Stimulated activated CD8-positive, alpha-beta memory T cell treated with anti-CD3 and anti-CD28 coated beads, Interleukin-4, amount 100 ng/mL, for 24 hours (primary cell): Measurements from ENCODE around the gene MAGEA9B.
A peak's percentile ranks its signal among the peaks of the same experiment; 100 is the strongest.
"Not testable (repeated sequence)": the region's sequence is repeated elsewhere in the genome, so short reads cannot be mapped to it uniquely, and the experiment has no call there.

ENCODE experiments used
- DNase-seq: peaks from one replicate; pipeline ENCODE4 v3.0.0-alpha.2; 2020; ENCODE audit warnings: low read depth

MAGEA9B gene, protein sequence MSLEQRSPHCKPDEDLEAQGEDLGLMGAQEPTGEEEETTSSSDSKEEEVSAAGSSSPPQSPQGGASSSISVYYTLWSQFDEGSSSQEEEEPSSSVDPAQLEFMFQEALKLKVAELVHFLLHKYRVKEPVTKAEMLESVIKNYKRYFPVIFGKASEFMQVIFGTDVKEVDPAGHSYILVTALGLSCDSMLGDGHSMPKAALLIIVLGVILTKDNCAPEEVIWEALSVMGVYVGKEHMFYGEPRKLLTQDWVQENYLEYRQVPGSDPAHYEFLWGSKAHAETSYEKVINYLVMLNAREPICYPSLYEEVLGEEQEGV

DNA sequence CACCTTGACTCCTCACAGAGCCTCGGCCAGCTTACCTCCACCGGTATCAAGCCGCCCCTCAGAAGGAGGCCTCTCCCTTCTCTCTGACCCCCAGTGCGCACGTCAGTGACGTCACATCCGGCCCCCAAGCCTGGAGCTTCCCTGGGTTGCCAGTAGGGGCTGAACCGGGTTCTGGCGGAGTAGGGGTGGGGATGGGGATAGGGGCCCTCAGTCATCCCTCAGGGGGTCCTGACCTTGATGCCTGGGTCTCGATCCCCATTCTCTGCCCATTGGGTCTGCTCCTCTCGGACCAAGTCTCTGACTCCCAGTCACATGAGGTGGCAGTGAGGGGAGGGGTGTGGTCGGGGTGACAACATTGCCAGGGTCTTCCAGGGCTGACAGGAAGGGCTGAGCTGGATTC is at the start of gene MAGEA9B:
Gene MAGEA9B, minus strand, starts transcription at position 101 of the 400 bp plus-strand sequence. CDS start 4,280 bp downstream, outside the sequence.
- not testable (repeated sequence) for DNase-seq

DNA sequence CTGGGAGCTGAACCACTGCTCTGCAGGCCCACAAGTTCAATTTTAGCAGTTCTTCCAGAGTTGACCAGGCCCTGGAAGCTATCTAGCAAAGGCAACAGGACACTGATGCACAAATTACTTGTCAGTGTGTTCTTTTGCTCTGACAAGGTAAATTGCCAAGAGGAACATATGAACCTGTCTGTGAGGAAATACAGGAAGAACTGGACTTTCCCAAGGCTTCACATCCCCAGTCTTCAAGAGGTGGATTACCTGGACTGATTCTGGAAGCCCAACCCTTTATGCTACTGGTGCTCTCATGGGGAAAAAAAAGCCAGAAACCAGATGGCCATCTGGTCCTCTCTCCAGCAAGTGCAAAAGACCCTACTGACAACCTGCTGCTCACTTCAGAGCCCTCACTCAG is 46.3 kb upstream of the MAGEA9B start:
- no peak for DNase-seq

DNA sequence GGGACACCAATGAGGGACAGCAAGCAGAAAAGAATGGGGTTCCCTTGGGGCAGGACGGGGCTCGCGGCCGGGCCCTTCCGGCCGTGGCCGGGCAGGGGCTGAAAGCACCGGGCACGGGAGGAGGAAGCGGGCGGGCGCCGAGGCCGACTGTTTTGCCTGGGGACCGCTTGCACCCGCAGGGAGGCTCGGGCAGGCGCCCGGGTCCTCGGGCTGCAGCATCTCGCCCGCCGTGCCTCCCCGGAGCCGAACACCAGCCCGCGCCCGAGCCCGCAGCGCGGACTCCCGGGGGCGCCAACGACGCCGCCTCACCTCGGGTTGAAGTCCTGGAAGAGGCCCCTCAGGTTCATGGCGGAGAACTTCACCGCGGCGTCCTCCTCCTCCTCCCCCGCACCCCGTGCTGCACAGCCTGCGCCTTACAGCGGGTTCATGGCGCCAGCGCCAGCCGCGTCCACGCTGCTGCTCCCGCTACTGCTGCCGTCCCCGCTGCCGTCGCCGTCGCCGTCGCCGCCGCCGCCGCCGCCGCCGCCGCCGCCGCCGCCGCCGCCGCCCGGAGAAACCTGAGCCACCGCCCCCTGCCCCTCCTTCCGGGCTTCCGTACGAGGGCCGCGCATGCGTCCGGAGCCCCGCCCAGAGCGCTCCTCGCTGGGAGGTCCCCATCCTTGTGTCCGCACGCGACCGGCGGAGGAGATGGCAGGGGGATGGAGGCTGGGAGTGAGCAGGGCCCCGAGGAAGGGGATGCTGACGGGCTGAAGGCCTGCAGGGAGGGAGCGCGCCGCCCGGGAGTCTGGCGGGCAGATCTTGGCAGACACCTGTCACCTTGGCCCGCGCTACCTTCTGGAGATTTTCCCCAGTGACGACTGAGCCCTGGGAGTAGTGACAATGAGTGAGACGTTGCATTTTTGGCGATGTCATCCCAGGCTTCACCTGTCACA is 44.2 kb upstream of the MAGEA9B start, which contains the start of gene TMEM185A:
Gene TMEM185A, minus strand, starts transcription at position 559 of the 932 bp plus-strand sequence. Its CDS starts 212 bp downstream, at position 347.
- DNase-seq = peak; percentile 67

DNA sequence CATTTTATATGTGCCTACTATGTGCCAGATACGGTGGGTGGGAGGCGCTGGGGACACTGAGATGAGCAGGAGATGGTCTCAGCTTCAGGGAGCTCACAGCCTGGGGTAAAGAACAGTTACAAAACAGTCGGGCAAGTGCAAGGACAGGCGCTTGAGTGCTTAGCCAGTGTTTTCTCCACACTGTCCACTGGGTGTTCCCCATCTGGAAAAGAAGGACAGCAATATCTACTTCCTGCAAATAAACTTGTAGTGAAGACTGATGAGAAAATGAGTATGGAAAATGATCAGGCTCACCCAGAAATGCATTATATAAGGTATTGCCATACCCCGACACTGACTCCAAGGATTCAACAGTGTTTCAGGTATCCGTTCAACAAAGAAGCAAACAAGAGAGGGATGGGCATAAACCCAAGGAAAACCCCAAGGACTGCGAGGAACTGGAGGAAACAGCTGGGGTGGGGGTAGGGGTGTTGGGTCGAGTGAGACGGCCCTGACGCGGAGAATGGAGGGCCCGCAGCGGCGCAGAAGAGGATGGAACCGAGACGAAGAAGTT is 43.5 kb upstream of the MAGEA9B start:
- no peak for DNase-seq

DNA sequence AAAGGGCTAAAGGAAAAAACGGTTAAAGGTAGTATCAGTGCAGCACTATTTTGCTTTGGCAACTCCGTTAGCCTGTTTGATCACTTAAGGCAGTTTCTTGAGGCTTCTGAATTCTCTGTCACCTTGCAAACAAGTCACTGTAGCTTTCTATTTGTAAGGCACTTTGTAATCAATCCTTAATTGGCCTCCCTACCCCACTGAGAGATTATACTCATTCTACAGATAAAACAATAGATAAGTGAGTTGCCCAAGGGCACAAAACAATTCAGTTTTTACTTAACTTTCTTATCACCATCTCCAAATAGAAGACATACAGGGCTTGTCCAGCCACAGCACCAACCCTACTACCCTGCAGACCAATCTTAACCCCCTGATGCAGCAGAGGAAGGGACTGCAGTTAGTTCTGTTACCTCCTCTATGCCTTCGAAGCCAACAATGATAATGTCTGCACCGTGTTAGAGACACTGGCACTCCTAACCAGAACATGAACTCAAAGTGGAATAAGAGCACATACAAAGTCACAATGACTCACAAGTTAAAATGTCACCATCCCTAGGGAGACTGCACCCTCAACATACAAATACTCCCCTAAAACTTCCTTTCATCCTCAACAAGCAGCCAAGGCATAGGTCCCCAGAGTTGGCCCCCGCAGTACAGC is 42.6 kb upstream of the MAGEA9B start:
- no peak for DNase-seq

DNA sequence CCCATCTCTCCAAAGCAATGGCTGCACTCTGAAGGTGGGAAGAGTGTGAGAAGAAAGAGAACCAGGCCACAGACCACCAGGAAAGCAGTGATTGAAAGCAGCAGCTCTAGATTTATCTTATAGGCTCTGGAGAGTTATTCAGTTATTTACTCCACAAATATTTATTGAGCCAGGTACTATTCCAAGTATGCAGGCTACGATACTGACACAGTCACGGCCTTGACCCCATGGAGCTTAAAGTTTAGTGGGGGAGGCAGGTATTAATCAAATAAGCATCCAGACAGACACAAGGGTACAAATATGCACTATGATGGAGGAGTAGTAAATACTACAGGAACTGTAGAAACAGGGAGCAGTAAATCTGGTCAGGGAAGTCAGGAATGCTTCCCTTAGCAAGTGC is 41.5 kb upstream of the MAGEA9B start:
- no peak for DNase-seq

DNA sequence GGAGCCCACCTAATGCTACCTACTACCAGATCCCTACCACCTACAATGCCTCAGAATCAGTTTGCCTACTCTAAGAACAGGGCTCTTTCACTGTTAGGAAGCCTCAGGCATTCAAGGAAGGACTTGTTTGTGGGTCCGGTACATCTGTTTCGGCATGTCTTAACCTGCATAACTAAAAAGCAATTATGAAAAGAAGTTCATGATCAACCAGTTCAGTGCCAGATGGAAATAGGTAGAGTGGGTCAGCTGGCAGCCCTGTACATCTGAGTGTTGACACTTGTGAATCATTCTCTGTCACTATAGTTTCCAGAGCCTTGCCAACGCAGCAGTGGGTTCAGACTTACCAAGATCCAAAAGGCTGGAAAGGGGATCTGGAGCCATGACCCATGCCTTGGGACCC is 41.0 kb upstream of the MAGEA9B start:
- DNase-seq = no peak

DNA sequence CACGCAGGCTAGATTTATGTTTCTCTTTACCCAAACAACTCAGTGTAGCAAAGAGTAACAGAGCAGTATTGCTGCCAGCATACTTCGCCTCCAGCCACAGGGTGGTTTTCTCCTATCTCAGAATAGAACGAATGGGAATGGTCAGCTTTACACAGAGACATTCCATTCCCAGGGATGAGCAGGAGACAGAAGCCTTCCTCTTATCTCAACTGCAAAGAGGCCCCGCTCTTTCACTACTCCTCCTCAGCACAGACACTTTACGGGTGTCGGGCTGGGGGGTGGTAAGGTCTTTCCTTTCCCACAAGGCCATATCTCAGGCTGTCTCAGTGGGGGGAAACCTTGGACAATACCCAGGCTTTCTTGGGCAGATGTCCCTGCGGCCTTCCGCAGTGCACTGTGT is 39.6 kb upstream of the MAGEA9B start:
- DNase-seq = not testable (repeated sequence)

DNA sequence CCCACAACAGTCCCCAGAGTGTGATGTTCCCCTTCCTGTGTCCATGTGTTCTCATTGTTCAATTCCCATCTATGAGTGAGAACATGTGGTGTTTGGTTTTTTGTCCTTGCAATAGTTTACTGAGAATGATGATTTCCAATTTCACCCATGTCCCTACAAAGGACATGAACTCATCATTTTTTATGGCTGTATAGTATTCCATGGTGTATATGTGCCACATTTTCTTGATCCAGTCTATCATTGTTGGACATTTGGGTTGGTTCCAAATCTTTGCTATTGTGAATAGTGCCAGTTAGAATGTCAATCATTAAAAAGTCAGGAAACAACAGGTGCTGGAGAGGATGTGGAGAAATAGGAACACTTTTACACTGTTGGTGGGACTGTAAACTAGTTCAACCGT is 32.4 kb upstream of the MAGEA9B start:
- DNase-seq = not testable (repeated sequence)

DNA sequence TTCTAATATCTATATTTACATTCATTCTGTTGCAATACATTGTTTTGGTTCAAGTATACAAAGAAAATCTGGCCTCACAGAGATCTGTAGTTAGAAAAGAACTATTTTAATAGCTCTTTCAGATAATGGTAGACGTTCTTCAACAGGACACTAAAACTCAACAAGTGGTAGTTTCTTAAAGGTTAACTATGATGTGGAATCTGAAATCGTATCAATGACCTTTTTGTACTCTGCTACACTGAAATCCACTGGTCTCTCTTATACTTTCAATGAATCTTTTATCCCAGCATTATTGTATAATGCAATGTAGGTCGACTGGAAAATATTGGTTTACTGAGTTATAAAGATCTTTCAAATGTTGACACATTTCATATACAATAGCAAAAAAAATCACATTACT is 31.6 kb upstream of the MAGEA9B start:
- DNase-seq = no peak

DNA sequence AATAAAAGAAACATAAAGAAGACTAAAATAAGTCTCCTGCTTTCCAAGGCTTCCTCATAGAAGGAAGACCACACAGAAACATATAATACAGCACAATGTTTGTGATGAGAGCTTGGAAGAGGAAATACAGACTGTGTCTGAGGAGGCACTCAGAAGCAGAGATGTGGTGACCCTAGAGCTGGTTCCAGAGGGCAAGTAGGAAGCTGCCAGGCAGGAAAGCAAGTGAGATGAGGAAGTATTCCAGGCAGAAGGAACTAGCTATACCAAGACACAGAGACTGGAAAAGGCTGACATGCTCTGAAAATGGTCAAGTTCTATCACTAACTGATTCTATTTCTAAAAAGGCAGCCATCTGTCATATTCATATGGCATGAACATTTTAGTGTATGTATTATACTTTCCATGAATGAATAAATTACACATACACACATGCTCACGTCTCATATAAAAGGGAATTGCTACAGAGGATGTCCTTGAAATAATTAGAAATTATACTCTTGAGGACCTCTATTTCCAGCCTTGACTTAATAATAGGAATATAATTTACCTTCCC is 24.4 kb upstream of the MAGEA9B start:
- DNase-seq = no peak

DNA sequence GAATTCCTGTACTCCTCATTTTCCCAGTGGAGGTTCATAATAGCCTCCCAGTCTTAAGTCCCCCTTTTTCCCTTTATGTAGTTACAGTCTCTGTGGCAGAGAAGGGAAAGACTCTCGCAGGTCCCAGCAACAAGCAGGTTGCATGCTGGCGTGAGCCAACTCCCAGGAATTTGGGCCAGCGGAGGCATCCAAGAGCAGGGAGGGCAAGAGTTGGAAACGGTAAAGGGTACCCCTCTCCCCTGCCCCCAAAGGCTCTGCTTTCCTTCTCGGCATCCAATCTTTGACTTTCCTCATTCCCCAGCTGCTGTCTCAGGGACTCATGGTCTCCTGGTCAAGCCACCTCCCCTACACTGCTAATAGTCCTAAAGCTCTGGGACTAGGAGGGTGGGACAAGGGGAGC is 23.3 kb upstream of the MAGEA9B start:
- no peak for DNase-seq

DNA sequence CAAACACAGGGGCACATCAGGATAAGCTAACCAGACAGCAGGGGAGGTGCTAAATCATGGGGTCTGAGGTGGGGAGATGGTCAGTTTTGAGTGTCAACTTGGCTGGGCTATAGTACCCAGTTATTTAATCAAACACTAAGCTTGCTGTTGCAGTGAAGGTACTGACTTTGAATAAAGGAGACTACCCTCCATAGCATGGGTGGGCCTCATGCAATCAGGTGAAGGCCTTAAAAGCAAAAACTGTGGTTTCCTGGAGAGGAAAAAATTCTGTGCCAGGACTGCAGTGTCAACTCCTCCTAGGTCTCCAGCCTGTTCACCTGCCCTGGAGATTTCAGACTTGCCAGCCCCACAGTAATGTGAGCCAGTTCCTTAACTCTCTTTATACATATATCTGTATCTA is 20.4 kb upstream of the MAGEA9B start:
- no peak for DNase-seq

DNA sequence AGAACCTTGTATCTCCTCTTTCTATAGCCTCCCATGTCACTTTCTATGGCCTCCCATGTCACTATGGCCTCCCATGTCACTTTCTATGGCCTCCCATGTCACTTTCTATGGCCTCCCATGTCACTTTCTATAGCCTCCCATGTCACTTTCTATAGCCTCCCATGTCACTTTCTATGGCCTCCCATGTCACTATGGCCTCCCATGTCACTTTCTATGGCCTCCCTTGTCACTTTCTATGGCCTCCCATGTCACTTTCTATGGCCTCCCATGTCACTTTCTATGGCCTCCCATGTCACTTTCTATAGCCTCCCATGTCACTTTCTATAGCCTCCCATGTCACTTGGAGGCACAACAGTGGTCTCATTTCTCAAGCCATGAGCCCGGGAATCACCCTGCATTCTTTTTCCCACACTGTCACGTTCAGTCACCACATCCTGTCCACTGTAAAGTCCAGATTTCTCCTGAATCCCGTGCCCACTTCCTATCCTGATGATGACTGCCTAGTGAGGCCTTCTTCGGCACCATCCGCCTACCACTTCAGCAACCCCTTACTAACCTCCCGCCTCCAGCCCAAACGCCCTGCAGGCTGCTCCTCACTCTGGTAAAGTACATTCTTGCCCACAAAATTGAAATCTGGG is 18.1 kb upstream of the MAGEA9B start:
- not testable (repeated sequence) for DNase-seq

DNA sequence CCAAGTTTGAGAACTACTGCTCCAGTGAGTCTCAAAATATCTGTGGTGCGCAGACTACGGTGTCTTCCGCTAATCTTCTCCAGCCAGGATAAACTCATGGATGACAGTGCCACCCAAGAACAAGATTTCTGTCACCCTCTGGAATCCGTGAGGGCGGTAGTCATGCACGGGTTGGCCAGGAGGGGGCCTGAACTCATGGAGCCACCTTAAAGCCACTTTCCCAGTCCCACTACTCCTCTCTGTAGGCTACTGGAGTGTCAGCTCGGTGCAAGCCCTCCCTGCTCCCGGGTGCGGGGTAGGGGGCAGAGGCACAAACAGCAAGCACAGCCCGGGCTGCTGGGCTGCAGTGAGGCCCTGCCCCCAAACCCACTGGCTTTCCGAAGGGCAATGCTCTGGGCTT is 11.3 kb upstream of the MAGEA9B start:
- DNase-seq = not testable (repeated sequence)

DNA sequence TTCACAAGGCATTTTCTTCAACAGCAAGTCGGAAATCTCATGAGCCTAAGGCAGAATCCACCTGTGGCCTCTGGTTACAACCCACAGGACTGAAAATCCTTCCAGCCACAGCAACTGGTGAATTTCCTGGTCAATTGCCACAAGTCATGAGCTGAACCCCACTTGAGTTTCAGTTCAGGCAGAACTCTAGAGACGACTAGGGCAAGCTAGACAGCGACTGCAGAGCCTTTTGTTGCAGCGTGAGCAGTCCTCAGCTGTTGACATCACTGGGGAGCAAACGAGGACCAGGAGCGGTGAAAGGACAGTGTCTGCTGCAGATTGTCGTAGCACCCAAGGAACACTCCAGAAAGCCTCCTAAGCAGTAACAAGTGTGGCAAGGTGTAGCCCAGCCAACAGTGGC is 8.7 kb upstream of the MAGEA9B start:
- not testable (repeated sequence) for DNase-seq

DNA sequence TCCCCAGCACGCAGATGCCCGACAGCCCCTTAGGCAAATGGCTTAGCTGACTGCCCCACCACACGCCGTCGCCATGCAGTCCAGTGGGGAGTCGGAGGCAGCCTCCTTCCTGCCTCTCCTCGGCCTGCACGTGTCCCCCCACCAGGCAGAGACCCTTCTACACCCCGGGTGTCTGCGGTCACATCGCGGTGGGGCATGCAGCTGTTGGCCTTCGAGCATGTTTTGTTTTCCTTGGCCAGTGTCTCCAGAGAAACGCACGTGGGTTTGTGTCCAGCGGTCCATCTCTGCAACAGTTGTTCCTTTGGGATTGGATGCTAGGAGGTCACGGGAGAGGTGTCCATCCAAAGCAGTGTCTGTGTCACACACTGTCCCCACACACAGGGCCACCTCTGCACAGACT is 8.0 kb upstream of the MAGEA9B start, which contains the start of gene HSFX2:
Gene HSFX2, minus strand, starts transcription at position 101 of the 400 bp plus-strand sequence. CDS start 614 bp downstream, outside the sequence.
- not testable (repeated sequence) for DNase-seq

DNA sequence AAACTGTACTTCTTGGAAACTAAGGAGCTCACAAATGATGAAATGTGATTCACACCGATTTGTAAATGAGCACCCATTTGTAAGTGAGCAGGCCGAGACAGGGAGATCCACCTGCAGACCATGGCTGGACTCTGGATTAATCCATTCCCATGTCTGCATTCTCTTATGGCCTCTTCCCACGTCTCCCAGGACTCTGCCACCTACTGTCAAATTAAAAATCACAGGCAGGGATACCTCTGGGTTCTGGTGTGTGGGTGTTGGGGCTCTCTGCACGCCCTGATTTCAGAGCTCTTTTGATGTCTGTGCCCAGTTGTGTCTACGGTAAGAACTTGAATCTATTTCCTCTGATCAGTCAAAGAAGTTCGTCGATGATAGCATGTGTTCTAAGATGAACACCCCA is 3.7 kb upstream of the MAGEA9B start:
- DNase-seq = not testable (repeated sequence)

DNA sequence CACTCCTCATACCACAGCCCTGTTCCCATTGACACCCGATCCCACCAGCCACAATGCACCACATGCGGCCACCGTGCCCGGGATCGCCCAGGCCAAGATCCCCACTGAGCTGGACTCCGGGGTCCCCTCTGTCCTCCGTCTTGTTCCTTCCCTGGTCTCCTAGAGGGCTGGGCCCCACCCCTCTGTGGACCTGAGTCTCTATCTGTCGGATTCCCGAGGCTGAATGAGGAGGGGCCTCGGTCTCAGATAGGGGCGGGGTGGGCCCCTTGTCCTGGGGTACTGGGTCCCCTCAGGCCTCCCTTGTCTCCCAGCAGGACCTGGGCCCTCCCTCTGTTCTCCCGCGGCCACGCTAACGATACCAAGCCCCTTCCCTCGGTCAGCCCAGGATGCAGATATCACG is 1.6 kb downstream of the MAGEA9B start:
- not testable (repeated sequence) for DNase-seq

DNA sequence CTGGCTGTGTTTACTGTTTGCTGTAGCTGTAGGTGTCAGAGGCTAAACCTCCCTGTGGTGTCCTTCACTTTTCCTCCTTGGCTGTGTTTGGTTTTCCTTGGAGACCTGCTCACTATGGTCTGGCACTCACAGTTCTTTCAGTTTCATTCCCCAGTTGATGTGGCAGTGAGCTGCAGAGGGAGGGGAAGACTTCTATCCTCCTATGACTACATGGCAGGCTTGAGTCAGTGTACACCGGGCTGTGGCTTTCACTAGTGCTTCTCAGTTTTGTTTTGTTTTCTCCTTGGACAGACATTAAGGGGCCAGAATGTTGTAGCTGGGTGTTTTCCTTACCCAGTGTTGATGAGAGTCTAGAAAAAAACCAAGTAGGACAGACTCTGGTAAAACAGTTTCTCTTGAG is 13.8 kb downstream of the MAGEA9B start:
- not testable (repeated sequence) for DNase-seq

DNA sequence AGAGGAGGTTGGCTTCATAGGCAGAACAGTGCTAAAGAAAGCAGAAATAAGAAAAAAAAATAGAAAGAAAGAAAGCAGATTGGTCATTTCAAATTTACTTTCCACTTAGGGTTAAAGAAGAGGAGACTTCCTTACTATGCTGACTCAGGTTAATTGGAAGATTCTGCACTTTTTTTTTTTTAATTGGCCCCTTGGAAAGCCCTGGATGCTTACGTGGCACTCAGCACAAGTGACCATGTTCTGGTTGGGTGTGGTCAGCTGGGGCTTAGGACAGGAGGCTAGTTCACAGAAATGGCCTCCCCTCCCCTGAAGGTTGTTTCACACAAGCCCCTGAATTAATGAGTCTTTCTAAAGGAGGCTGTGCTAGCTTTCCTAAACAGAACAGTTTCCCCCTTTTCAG is 14.5 kb downstream of the MAGEA9B start:
- no peak for DNase-seq
